ES-I3 (cell line): ENCODE measurements around the gene GOLGA8N.
"Not testable (repeated sequence)": the region's sequence is repeated elsewhere in the genome, so short reads cannot be mapped to it uniquely, and the experiment has no call there.

Source experiments
- H3K36me3 ChIP-seq: 2 replicates; pipeline ENCODE4 v1.6.1; 2013; ENCODE audit warnings: mild to moderate bottlenecking, low read length, control low read depth, moderate library complexity; ENCODE audit not compliant: insufficient read depth
- H3K4me1 ChIP-seq: 2 replicates; pipeline ENCODE4 v1.6.1; 2013; ENCODE audit warnings: mild to moderate bottlenecking, control low read depth, low read length; ENCODE audit not compliant: insufficient read depth
- H3K9ac ChIP-seq: 2 replicates; pipeline ENCODE4 v1.6.1; 2013; ENCODE audit warnings: low read depth, mild to moderate bottlenecking, low read length, moderate library complexity
- H3K9me3 ChIP-seq: 2 replicates; pipeline ENCODE4 v1.6.1; 2013; ENCODE audit warnings: mild to moderate bottlenecking, low read length, moderate library complexity; ENCODE audit not compliant: control insufficient read depth, insufficient read depth

Gene GOLGA8N

GRCh38 chr15:32593151-32593550 lies at the start of gene GOLGA8N:
Gene GOLGA8N (plus strand): TSS chr15:32593456.
- not testable (repeated sequence) for H3K4me1 ChIP-seq, H3K9ac ChIP-seq, H3K9me3 ChIP-seq, H3K36me3 ChIP-seq

GRCh38 chr15:32543456-32543855 lies 49.8 kb upstream of the GOLGA8N start:
- not testable (repeated sequence) for H3K9ac ChIP-seq, H3K36me3 ChIP-seq, H3K4me1 ChIP-seq, H3K9me3 ChIP-seq

- not testable (repeated sequence) for H3K4me1 ChIP-seq, H3K36me3 ChIP-seq
Measured at GRCh38 chr15:32545129-32545528, 48.1 kb upstream of the GOLGA8N start.

GRCh38 chr15:32554587-32554986 lies 38.7 kb upstream of the GOLGA8N start:
- not testable (repeated sequence) for H3K36me3 ChIP-seq

More at GRCh38 chr15:32545129-32545528, 48.1 kb upstream of the GOLGA8N start:
- H3K9ac ChIP-seq, H3K9me3 ChIP-seq: not testable (repeated sequence)

GRCh38 chr15:32562198-32562597 lies 31.1 kb upstream of the GOLGA8N start:
- not testable (repeated sequence) for H3K9me3 ChIP-seq, H3K4me1 ChIP-seq, H3K9ac ChIP-seq, H3K36me3 ChIP-seq

More at GRCh38 chr15:32554587-32554986, 38.7 kb upstream of the GOLGA8N start:
- H3K9ac ChIP-seq, H3K4me1 ChIP-seq, H3K9me3 ChIP-seq: not testable (repeated sequence)

GRCh38 chr15:32568988-32569387 lies 24.3 kb upstream of the GOLGA8N start:
- H3K9me3 ChIP-seq, H3K36me3 ChIP-seq, H3K4me1 ChIP-seq, H3K9ac ChIP-seq: not testable (repeated sequence)

DNA sequence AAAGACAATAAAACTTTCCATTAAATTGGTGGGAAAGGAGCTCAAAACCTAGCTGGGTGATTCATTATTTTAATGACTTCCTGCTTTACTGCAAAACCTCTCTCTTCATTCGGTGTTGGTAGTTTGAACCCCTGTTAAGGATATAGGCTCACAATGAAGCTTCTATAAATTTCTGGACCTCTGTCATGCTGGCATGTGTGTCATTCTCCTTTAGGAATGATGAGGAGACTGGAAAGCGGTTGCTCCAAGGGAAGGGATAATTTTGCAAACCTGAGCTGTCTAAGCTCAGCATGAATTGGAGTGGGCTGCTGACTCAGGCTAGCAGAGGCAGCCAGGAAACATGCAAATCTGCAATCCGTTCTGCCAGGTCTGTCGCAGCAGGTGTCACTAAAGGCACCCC lies 14.8 kb upstream of the GOLGA8N start:
- not testable (repeated sequence) for H3K36me3 ChIP-seq, H3K9ac ChIP-seq, H3K9me3 ChIP-seq, H3K4me1 ChIP-seq

GRCh38 chr15:32585844-32586243 lies 7.4 kb upstream of the GOLGA8N start:
- not testable (repeated sequence) for H3K9ac ChIP-seq, H3K36me3 ChIP-seq, H3K4me1 ChIP-seq, H3K9me3 ChIP-seq

DNA sequence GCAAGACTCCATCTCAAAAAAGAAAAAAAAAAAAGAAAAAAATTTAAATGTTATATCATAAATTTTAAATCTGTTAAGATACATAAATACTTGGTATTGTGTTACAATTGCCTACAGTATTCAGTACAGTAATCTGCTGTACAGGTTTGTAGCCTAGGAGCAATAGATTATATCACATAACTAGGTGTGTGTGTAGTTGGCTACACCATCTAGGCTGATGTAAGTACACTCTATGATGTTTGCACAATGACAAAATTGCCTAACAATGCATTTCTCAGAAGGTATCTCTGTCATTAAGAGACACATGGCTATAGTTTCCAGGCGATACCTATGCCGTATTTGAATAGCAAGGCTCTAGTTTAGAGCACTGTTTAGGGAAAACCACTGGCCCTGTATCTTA lies 16.3 kb downstream of the GOLGA8N start:
- H3K36me3 ChIP-seq, H3K9ac ChIP-seq, H3K4me1 ChIP-seq, H3K9me3 ChIP-seq: not testable (repeated sequence)

DNA sequence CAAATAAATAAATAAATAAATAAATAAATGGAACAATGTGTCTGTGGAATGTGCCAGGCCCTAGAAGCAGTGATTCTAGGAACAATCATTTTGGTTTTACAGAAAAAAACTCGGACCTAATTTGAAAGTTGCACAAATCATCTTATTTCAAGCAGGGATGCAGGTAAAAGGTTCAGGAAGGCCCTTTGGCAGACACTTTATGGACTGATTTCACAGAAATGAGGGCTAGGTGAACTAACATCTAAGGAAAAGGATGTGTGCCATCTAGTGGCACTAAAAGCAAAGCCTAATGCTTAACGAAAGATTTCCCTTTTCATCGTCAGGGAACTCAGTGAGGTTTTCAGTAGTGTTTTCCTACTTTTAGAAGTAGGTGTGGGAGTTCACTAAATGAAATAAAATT lies 17.5 kb downstream of the GOLGA8N start:
- not testable (repeated sequence) for H3K9me3 ChIP-seq, H3K4me1 ChIP-seq, H3K36me3 ChIP-seq, H3K9ac ChIP-seq

DNA sequence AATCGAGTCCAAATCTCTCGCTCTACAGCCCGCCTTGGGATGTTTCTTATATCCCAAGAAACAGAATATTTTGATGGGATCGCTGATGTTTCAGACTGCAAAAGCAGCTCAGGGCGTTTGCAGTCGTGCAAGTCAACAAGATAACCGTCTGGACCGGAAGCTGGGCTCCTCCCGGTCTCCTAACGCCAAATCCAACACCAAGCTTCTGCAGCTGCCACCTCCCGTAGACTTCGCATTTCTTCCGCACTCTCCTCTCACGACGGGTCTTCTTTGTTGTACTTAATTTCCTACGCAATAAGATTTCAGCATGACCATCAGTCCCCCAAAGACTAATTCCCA lies 21.4 kb downstream of the GOLGA8N start:
- H3K9me3 ChIP-seq, H3K4me1 ChIP-seq, H3K36me3 ChIP-seq: not testable (repeated sequence)
- H3K9ac ChIP-seq: peak overlapping the region; percentile 58

DNA sequence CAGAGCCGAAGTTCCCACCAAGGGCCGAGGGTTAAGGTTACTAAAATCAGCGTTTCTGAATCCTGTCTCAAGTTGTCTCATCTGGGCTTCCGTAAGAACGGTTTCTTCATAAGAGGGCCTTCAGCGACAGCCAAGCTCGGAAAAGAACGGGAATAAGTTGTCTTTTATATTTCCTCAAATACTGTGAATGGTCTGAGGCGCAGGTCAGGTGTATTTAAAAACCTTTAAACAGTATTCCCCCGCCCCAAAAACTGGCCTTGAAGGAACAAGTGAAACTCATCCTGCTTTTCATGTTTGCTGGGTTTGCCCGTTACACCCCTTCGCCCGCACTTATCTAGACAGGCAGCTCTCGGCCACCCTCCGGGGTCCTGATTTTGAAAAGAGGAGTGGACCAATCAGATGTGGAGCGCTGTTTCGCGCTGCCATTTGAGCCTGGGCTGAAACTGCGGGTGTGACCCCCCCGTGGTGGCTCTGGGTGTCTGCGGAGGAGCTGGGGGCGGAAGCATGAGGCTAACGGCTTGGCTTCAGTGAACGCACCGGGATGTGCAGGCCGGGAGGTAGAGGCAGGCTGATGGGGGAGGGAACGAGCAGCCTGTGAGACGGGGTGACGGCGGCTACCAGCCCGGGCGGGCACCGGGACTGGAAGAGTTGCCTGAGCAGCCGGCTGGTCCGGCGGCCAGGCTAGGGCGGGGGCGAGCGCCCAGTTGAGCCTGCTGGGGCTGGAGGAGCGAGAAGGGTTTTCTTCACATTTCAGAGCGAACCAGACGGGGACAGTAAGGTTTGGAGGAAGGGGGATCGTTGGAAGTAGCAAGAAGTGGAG lies 22.0 kb downstream of the GOLGA8N start, which contains the start of gene ARHGAP11A:
ARHGAP11A (plus strand) TSS at position 454 of the 820 bp plus-strand sequence. CDS start 708 bp downstream, outside the sequence.
- H3K9me3 ChIP-seq, H3K36me3 ChIP-seq, H3K4me1 ChIP-seq: not testable (repeated sequence)
- H3K9ac ChIP-seq: peak within 1 kb of the TSS; percentile 58

DNA sequence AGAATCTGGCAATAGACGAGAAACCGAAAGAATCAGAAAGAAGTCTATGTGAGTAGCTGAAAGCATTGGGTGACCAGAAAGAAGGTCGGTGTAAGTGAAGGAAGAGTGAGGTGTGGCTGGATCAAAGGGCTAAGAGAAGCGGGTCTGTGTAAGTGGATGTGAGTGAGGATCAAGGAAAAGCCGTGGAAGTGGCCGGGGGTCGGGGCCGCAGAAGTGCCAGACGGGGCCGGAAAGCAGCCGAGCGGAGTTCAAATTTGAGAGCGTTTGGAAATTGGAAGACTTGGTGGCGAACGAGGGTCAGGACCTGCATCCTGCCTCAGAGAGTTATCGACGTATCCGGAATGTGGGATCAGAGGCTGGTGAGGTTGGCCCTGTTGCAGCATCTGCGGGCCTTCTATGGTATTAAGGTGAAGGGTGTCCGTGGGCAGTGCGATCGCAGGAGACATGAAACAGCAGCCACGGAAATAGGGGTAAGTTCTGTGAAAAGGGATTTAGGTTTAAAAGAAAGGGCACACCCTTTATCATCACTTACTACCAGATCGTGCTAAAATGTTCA lies 22.7 kb downstream of the GOLGA8N start:
- not testable (repeated sequence) for H3K9me3 ChIP-seq, H3K36me3 ChIP-seq, H3K4me1 ChIP-seq
- H3K9ac ChIP-seq: peak overlapping the region; percentile 58

GRCh38 chr15:32636410-32636809 lies 43.2 kb downstream of the GOLGA8N start:
- Histone ChIP-seq H3K9ac (no peak overlapping the region), H3K4me1 (peaks cover 4% of the 10 kb centered on the region; the same call in 1 of the 2 replicates), H3K36me3 (peaks cover 31% of the 10 kb centered on the region), H3K9me3 (no peaks in the 10 kb centered on the region)

- Histone ChIP-seq H3K9ac (no peak overlapping the region), H3K4me1 (peaks cover 4% of the 10 kb centered on the region; the same call in 1 of the 2 replicates), H3K36me3 (peaks cover 31% of the 10 kb centered on the region), H3K9me3 (no peaks in the 10 kb centered on the region)
Measured at GRCh38 chr15:32636908-32637567, 43.8 kb downstream of the GOLGA8N start.
